Fibroblast of lung (primary cell): ENCODE data around the gene MSMB.

Source experiments
- EZH2 ChIP-seq: IDR thresholded peaks from 2 replicates; pipeline ENCODE4 v1.5.1; 2012; ENCODE audit warnings: low read length, control low read depth, mild to moderate bottlenecking; ENCODE audit errors: missing control alignments
- TF ChIP-seq, protein P1 (sequence below), 2 donors: IDR thresholded peaks in 1 of 2; conservative IDR thresholded peaks in 1 of 2; 1 replicate in 1 of 2; 2 replicates in 1 of 2; pipeline ENCODE4 v1.5.1; 2011 to 2012; ENCODE audit warnings: low read length in 2 of 2, control low read depth in 1 of 2, inconsistent platforms in 1 of 2, low read depth in 1 of 2, mild to moderate bottlenecking in 1 of 2

DNA sequence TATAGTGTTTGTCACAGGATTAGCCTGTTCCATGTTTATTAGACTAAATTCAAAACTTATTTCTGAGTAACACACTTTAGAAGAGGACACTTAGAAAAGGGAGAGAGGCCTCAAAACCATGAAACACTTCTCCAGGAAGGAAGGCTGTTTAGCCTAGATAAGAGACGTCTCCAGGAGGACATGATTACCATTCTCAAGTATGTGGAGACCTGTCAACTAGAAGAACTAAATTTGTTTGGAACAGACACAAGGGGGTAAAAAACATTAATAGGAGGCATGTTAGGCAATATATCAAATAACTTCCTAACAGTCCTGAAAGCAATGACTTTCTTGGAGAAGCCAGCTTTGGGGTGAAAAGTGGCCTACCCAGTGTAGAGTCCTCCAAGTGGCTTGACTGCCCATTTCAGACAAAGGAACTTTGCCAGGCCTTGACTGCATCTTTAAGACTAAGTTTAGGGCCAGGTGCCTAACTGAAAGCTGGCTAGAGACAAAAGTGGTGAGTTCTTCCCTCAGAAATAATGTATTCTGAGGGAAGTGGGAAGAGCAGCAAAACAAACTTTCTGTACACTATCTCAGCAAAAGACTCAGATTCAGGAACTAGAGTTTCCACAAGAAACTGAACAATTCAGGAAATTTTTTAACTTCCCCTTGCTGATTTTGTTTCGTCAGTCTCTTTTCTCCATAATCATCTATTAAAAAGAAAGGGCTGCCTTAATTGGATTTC is 27.5 kb downstream of the MSMB start:
- TF ChIP-seq, protein P1, sequence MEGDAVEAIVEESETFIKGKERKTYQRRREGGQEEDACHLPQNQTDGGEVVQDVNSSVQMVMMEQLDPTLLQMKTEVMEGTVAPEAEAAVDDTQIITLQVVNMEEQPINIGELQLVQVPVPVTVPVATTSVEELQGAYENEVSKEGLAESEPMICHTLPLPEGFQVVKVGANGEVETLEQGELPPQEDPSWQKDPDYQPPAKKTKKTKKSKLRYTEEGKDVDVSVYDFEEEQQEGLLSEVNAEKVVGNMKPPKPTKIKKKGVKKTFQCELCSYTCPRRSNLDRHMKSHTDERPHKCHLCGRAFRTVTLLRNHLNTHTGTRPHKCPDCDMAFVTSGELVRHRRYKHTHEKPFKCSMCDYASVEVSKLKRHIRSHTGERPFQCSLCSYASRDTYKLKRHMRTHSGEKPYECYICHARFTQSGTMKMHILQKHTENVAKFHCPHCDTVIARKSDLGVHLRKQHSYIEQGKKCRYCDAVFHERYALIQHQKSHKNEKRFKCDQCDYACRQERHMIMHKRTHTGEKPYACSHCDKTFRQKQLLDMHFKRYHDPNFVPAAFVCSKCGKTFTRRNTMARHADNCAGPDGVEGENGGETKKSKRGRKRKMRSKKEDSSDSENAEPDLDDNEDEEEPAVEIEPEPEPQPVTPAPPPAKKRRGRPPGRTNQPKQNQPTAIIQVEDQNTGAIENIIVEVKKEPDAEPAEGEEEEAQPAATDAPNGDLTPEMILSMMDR (conservative IDR thresholded peaks at IDR 0.05 in 1 of 2, IDR thresholded peaks at IDR 0.05 in 1 of 2; ENCODE audit: low read depth in 1 of 2, low read length in 2 of 2) = no peak
- no peak for TF ChIP-seq EZH2
